Measurements from ENCODE around the gene CSPG5. TPM values are rescaled to one million over a fixed set of nuclear protein-coding genes. Genes with fewer than 3 reads are reported as not detected.

The CSPG5 gene
- total and polyA plus RNA-seq, 8 donors: 0.08 to 0.40 (median 0.19) TPM

DNA sequence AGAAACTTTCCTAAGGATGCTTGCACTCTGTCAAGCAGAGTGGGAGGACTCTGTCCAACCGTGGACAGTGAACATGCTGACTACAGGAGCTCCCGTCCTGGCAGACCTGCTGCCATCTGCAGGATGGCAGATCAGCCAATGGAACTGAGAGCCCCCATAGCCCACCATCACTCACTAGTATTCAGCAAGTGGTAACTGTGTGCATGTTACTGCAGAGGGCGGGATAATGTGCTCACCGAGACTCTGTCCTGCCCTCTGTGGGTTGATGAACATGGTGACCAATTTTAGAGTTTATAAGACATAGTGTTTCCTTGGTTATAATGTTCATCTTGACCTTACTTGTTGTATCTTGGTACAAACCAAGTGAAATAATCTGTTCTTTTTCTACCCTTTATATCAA is 11.5 kb downstream of the CSPG5 start:
- intact Hi-C loops (cut with DNase I): no loop called here
- FAIRE-seq: no peak
- no peak for DNase-seq
- ATAC-seq: no peak
- Histone ChIP-seq H3K27me3 (no peaks in the 10 kb centered on the region), H3K4me1 (no peaks in the 10 kb centered on the region), H3K4me3 (no peak overlapping the region), H3K9me3 (no peaks in the 10 kb centered on the region), H3K27ac (no peak overlapping the region), H3K36me3 (no peaks in the 10 kb centered on the region)
- 78 to 87% methylated on average over 4 of the region's 4 CpGs for WGBS, 2 donors
- TF ChIP-seq, protein P1, sequence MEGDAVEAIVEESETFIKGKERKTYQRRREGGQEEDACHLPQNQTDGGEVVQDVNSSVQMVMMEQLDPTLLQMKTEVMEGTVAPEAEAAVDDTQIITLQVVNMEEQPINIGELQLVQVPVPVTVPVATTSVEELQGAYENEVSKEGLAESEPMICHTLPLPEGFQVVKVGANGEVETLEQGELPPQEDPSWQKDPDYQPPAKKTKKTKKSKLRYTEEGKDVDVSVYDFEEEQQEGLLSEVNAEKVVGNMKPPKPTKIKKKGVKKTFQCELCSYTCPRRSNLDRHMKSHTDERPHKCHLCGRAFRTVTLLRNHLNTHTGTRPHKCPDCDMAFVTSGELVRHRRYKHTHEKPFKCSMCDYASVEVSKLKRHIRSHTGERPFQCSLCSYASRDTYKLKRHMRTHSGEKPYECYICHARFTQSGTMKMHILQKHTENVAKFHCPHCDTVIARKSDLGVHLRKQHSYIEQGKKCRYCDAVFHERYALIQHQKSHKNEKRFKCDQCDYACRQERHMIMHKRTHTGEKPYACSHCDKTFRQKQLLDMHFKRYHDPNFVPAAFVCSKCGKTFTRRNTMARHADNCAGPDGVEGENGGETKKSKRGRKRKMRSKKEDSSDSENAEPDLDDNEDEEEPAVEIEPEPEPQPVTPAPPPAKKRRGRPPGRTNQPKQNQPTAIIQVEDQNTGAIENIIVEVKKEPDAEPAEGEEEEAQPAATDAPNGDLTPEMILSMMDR (IDR thresholded peaks at IDR 0.05): no peak

DNA sequence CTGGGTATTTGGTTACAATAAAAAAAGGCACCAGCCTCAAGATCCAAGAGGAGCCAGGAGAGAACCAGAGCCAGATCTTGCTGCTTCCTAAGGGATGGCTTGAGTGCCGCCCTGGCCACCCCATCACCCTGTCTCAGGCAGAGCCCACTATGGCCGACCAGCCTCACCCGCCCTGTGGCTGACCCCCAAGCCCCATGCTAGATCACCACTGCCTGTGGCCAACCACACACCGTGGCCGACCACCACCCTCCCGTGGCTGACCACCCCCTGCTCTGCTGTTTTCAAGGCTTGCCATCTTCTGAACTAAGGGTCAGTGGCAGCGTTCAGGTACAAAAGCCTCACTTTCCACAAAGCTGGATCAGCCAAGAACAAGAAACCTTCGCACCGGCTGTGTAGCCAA is 12.0 kb downstream of the CSPG5 start:
- Histone ChIP-seq H3K36me3 (no peaks in the 10 kb centered on the region), H3K27me3 (no peaks in the 10 kb centered on the region), H3K4me1 (no peaks in the 10 kb centered on the region), H3K27ac (no peak overlapping the region), H3K9me3 (no peaks in the 10 kb centered on the region), H3K4me3 (no peak overlapping the region)
- TF ChIP-seq, protein P1 (IDR thresholded peaks at IDR 0.05): no peak
- intact Hi-C loops (cut with DNase I): no loop called here
- ATAC-seq: no peak
- 84 to 86% methylated on average over 9 of the region's 9 CpGs for WGBS, 2 donors
- FAIRE-seq: no peak
- DNase-seq: no peak

DNA sequence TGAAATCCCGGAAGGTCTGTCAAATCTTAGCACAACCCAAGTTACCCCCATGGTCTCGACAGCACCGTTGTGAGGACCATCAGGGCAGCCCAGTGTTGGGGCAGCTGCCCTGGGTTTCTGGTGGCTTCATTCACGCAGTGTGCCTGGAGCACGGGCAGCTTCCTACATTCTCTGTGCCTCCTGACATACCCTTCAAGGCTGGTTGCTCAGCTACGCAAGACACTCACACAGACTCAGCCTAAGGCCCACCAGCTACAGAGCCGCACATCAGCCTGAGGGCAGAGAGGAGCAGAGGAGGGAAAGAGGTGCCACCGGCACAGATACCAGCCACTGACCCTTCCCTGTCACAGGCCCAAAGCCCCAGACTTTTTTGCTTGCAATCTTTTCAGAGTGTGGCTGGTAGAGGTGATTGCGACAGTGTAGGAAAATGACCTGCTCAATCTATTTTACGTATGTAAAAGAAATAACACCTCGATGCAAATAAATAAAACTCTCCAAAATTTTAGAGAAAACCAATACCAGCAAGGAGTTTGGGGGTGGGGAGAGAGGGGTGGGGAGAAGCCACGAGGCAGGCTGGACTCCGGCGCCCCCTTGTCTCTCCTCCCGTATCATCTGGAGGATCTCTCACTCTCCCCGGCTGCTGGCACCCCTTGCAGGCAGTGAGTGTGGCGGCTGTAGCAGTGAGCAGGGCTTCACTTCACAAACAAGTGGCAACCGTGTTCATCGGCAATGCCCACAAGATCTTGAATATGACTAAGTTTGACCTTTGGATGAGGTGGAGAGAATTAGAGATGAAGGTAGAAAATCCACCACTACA is 12.7 kb downstream of the CSPG5 start:
- Histone ChIP-seq H3K27me3 (no peaks in the 10 kb centered on the region), H3K4me3 (no peak overlapping the region), H3K9me3 (no peaks in the 10 kb centered on the region), H3K36me3 (no peaks in the 10 kb centered on the region), H3K4me1 (no peaks in the 10 kb centered on the region), H3K27ac (no peak overlapping the region)
- intact Hi-C loops (cut with DNase I): no loop called here
- TF ChIP-seq, protein P1 (IDR thresholded peaks at IDR 0.05): no peak
- 81 to 83% methylated on average over 19 of the region's 19 CpGs for WGBS, 2 donors
- FAIRE-seq (no peak), DNase-seq (no peak), ATAC-seq (no peak)

DNA sequence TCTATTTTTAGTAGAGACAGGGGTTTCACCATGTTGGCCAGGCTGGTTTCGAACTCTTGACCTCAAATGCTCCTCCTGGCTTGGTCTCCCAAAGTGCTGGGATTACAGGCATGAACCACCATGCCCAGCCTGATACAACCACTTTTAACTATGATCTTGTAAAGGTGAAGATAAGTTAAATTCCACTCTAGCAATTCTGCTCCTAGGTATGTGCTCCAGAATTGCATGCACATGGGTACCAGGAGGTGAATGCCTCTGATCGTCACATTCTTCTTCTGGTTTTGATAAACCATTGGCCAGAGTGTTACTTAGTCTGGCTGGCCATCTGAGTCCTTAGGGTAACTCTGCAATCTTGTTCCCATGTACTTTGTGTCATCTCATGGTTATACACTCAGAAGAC is 22.3 kb downstream of the CSPG5 start:
- Histone ChIP-seq H3K9me3 (no peaks in the 10 kb centered on the region), H3K36me3 (no peaks in the 10 kb centered on the region), H3K4me3 (no peak overlapping the region), H3K4me1 (no peaks in the 10 kb centered on the region), H3K27me3 (no peaks in the 10 kb centered on the region), H3K27ac (no peak overlapping the region)
- FAIRE-seq (no peak), ATAC-seq (no peak), DNase-seq (no peak)
- intact Hi-C loops (cut with DNase I): no loop called here
- 91 to 93% methylated on average over 2 of the region's 2 CpGs for WGBS, 2 donors
- TF ChIP-seq, protein P1 (IDR thresholded peaks at IDR 0.05): no peak

DNA sequence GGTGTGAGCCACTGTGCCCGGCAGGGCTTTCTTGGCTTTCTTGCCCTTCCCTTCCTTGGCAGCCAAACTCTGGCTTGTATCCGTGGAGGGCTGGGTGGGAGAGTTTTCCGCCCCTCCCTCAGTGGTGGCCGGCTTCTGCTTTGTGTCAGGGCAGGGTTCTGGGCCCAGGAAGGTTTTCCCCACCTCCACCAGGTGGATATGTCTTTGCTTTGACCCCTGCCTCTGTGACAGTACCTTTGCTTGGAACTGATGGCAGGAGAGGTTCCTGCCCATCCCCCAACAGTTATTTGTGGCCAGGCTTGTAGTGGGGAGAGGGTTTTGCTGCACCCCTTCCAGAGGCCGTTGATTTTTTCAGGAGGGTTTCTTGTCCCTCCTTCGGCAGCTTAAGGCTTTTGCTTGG is 24.3 kb downstream of the CSPG5 start:
- no peak for FAIRE-seq

More for the DNA sequence above, 24.3 kb downstream of the CSPG5 start:
- Histone ChIP-seq H3K27me3 (no peaks in the 10 kb centered on the region), H3K9me3 (no peaks in the 10 kb centered on the region), H3K36me3 (no peaks in the 10 kb centered on the region), H3K4me3 (no peak overlapping the region), H3K27ac (no peak overlapping the region), H3K4me1 (no peaks in the 10 kb centered on the region)
- DNase-seq (no peak), ATAC-seq (no peak)
- intact Hi-C loops (cut with DNase I): no loop called here
- TF ChIP-seq, protein P1 (IDR thresholded peaks at IDR 0.05): no peak
- 77 to 90% methylated on average over 6 of the region's 6 CpGs for WGBS, 2 donors
